GM12864 (cell line): ENCODE measurements around the gene SERPINB1.

Source experiments
- DNase-seq: peaks from one replicate; pipeline ENCODE4 v3.0.0-alpha.2; 2011; ENCODE audit warnings: low read depth
- H3K4me3 ChIP-seq: 2 replicates; pipeline ENCODE4 v1.5.1; 2011; ENCODE audit warnings: mild to moderate bottlenecking, low read depth, low read length, control low read depth
- CTCF ChIP-seq: IDR thresholded peaks from 2 replicates; pipeline ENCODE4 v1.5.1; 2011; ENCODE audit warnings: low read depth, mild to moderate bottlenecking, moderate library complexity, low read length, control low read depth, inconsistent platforms; ENCODE audit errors: missing control alignments

The SERPINB1 gene

GRCh38 chr6:2852514-2852855 is 10.8 kb upstream of the SERPINB1 start:
- no peak overlapping the region for H3K4me3 ChIP-seq
- DNase-seq = no peak
- TF ChIP-seq CTCF = no peak

- no peak for TF ChIP-seq CTCF
- no peak overlapping the region for H3K4me3 ChIP-seq
These were observed 10.3 kb upstream of the SERPINB1 start for GRCh38 chr6:2851727-2852513.

GRCh38 chr6:2850538-2851113 is 9.0 kb upstream of the SERPINB1 start:
- no peak for DNase-seq
- H3K4me3 ChIP-seq = no peak overlapping the region
- TF ChIP-seq CTCF = no peak

More at GRCh38 chr6:2851727-2852513, 10.3 kb upstream of the SERPINB1 start:
- DNase-seq = no peak

GRCh38 chr6:2848851-2849250 is 7.2 kb upstream of the SERPINB1 start:
- no peak for DNase-seq
- H3K4me3 ChIP-seq = no peak overlapping the region
- no peak for TF ChIP-seq CTCF

- DNase-seq = no peak
- H3K4me3 ChIP-seq = no peak overlapping the region
- no peak for TF ChIP-seq CTCF
These were observed 4.2 kb upstream of the SERPINB1 start for GRCh38 chr6:2845880-2846208.

GRCh38 chr6:2844008-2844407 is 2.3 kb upstream of the SERPINB1 start:
- H3K4me3 ChIP-seq = no peak overlapping the region
- no peak for DNase-seq
- no peak for TF ChIP-seq CTCF
